ENCODE data around the gene HOXB1. TPM values are rescaled to one million over a fixed set of nuclear protein-coding genes. Genes with fewer than 3 reads are reported as not detected.

HOXB1 gene
- not detected in 2 replicates for total RNA-seq (2014; rRNA removed; shearing (Covaris generic))

DNA sequence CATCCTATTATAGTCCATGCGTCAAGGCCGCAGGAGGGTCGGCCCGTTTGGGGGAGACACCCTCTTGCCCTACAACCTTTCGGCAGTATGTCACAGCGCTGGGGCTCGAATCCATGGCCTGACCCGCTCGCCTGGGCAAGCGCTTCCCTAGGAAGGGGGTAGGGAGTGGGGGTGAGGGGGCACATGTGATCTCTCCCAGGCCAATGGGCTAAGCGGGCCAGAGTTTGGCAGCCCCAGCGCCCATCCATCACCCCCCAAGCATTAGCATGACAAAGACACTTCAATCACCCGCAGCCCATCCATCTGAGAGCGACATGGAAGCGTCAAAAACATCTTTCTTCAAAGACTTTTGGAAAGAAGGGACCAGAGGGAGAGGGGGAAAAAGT is at the start of gene HOXB1:
Gene HOXB1 (minus strand): TSS at position 125 of the 386 bp plus-strand sequence. CDS start 107 bp downstream, at position 18.
- no peak for DNase-seq (ENCODE audit: low spot score)

DNA sequence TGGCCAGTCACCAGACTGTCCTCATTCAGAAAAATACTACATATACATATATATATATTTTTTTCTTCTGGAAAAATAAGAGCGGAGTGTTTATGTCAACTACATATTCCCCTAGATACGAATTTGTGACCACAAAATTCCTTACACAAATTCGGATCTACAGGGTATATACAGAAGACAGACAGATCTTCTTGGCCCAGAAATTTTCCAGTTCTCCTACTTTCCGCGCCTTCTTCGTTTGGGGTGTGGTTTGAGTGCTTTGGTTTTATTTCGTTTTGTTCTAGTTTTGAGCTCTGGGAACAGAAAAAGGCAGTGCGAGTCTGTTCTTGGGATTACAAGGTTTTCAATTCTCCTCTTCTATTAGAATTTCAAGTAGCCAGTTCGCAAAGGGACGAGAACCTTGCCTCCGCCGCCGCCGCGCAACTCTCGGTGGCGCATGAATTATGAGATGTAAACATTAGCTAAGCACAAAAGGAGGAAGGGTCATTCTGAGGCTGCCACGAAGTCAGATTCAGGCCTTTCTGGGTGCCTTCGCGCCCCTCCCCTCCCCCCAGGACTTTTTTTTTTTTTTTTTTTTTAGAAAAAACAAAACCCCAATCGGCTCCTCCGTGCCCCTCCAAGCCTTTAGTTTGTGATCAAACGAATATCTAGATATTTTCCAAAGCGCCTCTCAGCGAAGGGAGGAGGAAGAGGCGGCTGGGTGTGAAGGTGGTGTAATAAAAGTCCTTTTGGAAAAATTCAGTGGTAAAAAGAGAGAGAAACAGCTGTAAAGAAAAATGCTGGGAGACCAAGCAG is 49.1 kb upstream of the HOXB1 start:
- DNase-seq (ENCODE audit: low spot score) = peak; percentile 56

- DNase-seq (ENCODE audit: low spot score) = no peak
Measured at GRCh38 chr17:48579471-48579759, 48.6 kb upstream of the HOXB1 start.

DNA sequence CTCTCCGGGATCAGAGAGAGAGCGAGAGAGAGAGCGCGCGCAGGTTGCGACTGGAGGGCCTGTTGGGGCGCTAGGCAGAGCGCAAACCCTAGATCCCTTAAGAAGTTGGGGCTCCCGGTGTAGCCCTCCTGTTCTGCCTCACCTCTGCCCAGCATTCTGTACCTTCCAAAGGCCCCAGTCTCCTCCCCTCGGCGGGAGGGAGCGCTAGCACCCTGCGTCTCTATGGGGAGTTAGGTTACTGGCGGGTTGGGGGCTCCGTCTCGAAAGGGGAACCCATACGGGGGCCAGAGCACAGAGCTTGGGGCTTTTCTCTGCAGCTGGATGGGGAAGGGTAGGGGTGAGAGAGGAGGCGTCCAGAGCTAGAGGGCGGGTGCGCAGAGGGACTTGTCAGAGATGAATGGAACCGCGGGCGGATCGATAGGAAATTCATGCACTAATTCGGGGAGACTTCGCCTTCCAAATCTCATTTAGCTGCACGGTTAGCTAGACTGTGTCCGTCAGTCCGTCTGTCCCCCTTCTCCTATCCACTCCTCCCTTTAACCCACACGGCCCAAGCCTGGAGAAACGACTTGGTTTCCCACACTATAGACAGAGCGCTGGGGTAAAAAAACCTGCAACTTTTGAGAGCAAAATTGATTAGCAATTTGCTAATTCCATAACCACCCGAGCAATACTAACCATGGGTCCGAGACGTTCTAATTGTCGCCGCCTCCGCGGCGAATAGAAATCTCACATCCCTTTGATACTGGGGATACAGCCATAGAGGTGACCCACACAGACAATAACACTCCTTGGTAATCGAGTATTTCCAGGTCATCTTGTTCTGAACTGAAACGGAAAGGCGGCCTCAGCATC is 48.0 kb upstream of the HOXB1 start:
- peak; percentile 51 for DNase-seq (ENCODE audit: low spot score)

DNA sequence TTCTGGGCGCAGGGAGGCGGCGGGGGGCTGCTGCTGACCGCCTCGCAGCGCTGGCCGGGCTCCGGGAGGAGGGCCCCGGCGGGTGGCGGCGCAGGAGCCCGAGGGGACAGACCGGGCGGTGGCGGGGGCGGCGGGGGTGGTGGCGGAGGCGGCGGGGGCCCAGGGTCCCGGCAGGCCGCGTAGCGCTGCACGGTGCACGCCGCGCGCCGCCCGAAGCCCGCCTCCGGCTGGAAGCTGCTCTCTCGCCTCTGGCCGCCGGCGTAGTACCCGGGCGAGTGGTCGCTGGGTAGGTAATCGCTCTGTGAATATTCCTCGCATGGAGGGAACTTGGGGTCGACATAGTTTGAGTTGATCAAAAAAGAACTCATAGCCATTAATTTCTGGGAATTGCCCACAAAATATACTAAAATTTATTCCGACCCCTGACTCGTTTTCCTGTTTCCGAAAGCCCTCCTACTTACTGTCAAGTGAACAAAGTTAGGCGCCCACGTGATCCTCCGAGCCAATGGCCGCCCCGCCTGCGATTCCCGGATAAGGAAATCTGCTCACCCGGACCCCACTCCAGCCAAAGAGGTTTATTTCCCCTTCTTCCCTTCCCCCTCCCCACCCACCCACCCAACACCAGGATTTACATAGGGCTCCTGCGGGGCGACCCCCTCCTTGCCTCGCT is 47.3 kb upstream of the HOXB1 start, which contains the start of gene HOXB4:
Gene HOXB4 (minus strand): TSS at position 405 of the 670 bp plus-strand sequence. CDS start 31 bp downstream, at position 374.
- DNase-seq (ENCODE audit: low spot score) = peak; percentile 71

DNA sequence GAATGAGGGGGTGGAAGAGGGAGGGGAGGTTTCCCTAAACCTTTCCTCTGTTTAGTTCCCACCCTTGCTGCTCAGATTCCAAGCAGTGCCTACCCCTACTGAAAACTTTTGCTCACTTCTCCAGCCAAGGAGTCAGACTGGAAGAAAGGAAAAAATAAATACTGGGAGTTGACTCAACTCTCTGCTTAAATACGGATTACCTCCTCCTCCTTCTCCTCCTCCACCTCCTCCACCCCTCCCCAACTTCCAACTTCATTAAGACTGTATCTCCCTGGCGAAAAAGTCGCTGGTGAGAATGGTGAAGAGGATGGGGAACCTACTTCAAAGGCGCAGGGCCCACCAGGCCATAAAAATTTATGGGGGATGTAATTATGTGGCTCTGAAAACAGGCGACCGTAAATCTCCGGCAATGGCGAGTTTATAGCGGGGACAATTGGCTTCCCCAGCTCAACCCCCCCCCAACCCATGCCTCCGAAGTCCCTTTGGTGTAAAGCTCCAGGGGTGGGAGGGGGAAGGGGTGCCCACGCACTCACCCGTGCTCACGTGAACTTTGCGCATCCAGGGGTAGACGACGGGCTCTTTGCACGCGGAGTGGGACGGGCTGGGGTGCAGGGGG is 46.6 kb upstream of the HOXB1 start:
- DNase-seq (ENCODE audit: low spot score) = peak; percentile 56

GRCh38 chr17:48576479-48577309 is 45.9 kb upstream of the HOXB1 start:
- peak; percentile 35 for DNase-seq (ENCODE audit: low spot score)

GRCh38 chr17:48575673-48576478 is 45.1 kb upstream of the HOXB1 start:
- DNase-seq (ENCODE audit: low spot score) = peak; percentile 51

DNA sequence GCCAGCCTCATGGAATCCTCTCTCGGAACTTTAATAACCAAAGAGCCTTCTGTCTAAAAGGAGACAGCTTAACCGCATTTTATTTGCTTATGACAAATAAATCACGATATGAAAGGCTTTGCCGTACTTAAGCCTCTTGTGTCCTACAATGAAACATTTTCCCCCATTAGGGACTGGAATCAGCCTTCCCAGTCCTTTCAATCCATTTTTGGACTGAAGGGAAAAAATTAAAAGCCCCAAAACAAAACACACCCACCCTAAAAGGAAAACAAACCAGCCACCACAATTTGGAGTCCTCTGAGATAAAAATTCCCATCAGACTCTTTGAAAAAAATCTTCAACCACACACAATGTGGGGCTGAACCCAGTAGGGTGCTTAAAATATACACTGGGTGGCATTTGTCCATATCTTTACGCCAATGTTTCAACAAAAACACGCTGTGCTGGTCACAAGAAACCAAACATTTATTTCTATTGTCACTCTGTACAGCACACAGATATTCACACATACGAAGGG is 44.3 kb upstream of the HOXB1 start:
- DNase-seq (ENCODE audit: low spot score) = peak; percentile 85

- no peak for DNase-seq (ENCODE audit: low spot score)
Measured at GRCh38 chr17:48574505-48575065, 43.8 kb upstream of the HOXB1 start.

- DNase-seq (ENCODE audit: low spot score) = no peak
Measured at GRCh38 chr17:48571826-48572417, 41.1 kb upstream of the HOXB1 start.

GRCh38 chr17:48571024-48571818 is 40.4 kb upstream of the HOXB1 start:
- no peak for DNase-seq (ENCODE audit: low spot score)

GRCh38 chr17:48570325-48571023 is 39.7 kb upstream of the HOXB1 start:
- no peak for DNase-seq (ENCODE audit: low spot score)

DNA sequence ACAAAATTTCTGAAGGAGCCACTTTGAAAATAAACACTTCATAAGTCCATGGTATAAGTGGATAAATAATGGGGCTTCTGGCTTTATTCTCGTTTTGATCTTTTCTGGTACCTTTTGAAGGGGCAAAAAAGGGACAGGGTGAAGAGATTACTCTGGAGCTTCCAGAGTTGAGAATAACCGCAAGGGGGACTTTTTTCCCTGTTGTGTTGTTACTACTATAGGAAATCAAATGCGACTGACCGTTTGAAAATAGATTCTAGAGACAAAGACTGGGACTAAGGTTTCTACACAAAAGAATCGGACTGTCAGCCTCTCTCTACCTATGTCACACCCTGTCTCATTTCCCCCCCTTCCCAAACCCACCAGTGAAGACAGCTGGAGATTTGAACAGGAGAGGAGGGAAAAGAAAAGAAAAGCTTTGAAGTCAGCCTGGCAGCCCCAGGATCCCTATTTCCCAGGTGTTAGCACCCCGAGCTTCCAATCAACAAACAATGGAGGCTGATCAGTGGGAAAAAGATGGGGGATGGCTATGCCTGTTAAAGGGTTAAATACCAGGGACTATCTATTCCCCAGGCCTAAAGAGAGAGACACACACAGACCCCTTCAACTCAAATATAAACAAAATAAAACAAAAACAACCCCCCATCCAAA is 39.0 kb upstream of the HOXB1 start:
- no peak for DNase-seq (ENCODE audit: low spot score)

- no peak for DNase-seq (ENCODE audit: low spot score)
Measured at GRCh38 chr17:48569240-48569582, 38.4 kb upstream of the HOXB1 start.

GRCh38 chr17:48568499-48569239 is 37.9 kb upstream of the HOXB1 start:
- DNase-seq (ENCODE audit: low spot score) = no peak
